Heart right ventricle (tissue), 16 donors: Measurements from ENCODE around the gene TNFRSF21. TPM values are rescaled to one million over a fixed set of nuclear protein-coding genes. Genes with fewer than 3 reads are reported as not detected.

Source experiments
- ATAC-seq, 8 donors: fragments of 200-7000 bp; cut with Tn5 transposase; one replicate each; pipeline ENCODE4 v1.9.1; 2020; ENCODE audit warnings: mild to moderate bottlenecking in 8 of 8, moderate library complexity in 8 of 8, moderate number of reproducible peaks in 1 of 8
- DNase-seq, 2 donors: peaks; one replicate each; pipeline ENCODE4 v3.0.0-alpha.2; 2020
- H3K27ac ChIP-seq, 10 donors: fragments of 200-600 bp; sonication (generic) in 2 of 10; one replicate each; pipeline versions ENCODE4 v1.5.0 to v1.8.0; 2020 to 2022; ENCODE audit warnings: mild to moderate bottlenecking in 3 of 10
- H3K27me3 ChIP-seq, 7 donors: fragments of 200-600 bp; one replicate each; pipeline ENCODE4 v1.8.0; 2021 to 2022; ENCODE audit warnings: mild to moderate bottlenecking in 2 of 7
- H3K36me3 ChIP-seq, 9 donors: fragments of 200-600 bp; sonication (generic) in 1 of 9; one replicate each; pipeline versions ENCODE4 v1.5.0 to v1.8.0; 2020 to 2022; ENCODE audit warnings: mild to moderate bottlenecking in 2 of 9
- H3K4me1 ChIP-seq, 9 donors: fragments of 200-600 bp; sonication (generic) in 1 of 9; one replicate each; pipeline versions ENCODE4 v1.5.0 to v1.8.0; 2020 to 2022; ENCODE audit warnings: mild to moderate bottlenecking in 4 of 9
- H3K4me3 ChIP-seq, 10 donors: fragments of 200-600 bp; sonication (generic) in 2 of 10; one replicate each; pipeline versions ENCODE4 v1.5.0 to v1.8.0; 2020 to 2022; ENCODE audit warnings: mild to moderate bottlenecking in 7 of 10, moderate library complexity in 2 of 10
- H3K9me3 ChIP-seq, 11 donors: fragments of 200-600 bp in 10 of 11; sonication (generic) in 2 of 11; one replicate each; pipeline versions ENCODE4 v1.5.0 to v1.8.0; 2013 to 2022; ENCODE audit warnings: mild to moderate bottlenecking in 2 of 11, control low read depth in 1 of 11, moderate library complexity in 1 of 11
- WGBS, 2 donors: extraction: QIAGEN DNeasy Blood & Tissue Kit; methylation state at CpG; one replicate each; pipeline ENCODE4 v1.1.7; 2013; ENCODE audit warnings: inconsistent platforms in 1 of 2; 5-methylcytosine and 5-hydroxymethylcytosine counted together
- intact Hi-C, 10 donors: fragments of 100-400 bp; cut with DNase I; formaldehyde crosslinking; loops; one replicate each; pipeline versions ENCODE4 v1.11.1 to v1.14.2; 2022
- polyA plus RNA-seq, 2 donors: library from polyadenylated mRNA; stranded (reverse); fragments of 200-250 nt; gene quantifications; one replicate each; pipeline ENCODE4 v1.2.3, GENCODE V29; 2013
- total RNA-seq, 10 donors: library from RNA; stranded (reverse); fragmentation: NEBNext Ultra II Directional in 3 of 10; extraction: Animal tissue kit (Norgen Biotek cat#: 25700) in 3 of 10; gene quantifications; one replicate each; pipeline versions ENCODE4 v1.2.1 to v1.2.4, GENCODE V29; 2021 to 2023
- TF ChIP-seq, protein P1 (sequence below), 9 donors: fragments of 200-600 bp; sonication (generic) in 2 of 9; IDR thresholded peaks; one replicate each; pipeline versions ENCODE4 v1.5.0 to v1.8.0; 2021 to 2022; ENCODE audit warnings: antibody characterized with exemption in 9 of 9, mild to moderate bottlenecking in 5 of 9, moderate library complexity in 1 of 9
- donor health status: Arrhythmogenic right ventricular cardiomyopathy.
- donor health status: ischemic (EF 13 %, LVEDD 7.1; RV severe dilation, severe dysfunction).
- donor health status: healthy with polysubstance abuse.
- donor health status: DM: no; HTN: yes; CAD: no.
- donor health status: DM: no; HTN: no; CAD: no.
- donor health status: ischemic (EF 25% LVEDD 6.9; RV normal size, moderate dysfunction).
- donor health status: ischemic (EF 25% LVEDD 5.7; RV mildly dilated, moderate dysfunction).
- donor health status: healthy.
- donor health status: DM: yes; HTN: yes; CAD: no.
- donor health status: Ischemic cardiomyopathy.
- donor health status: ischemic (EF 35%, LVEDD 5.7; RV mildly dilated, moderate dysfunction).
- donor health status: nonischemic (EF 11% LVEDD 7.7; RV severe dilation, severe dysfunction).
- donor health status: DM: yes; HTN: yes; CAD: no.
- donor health status: PGD.
- donor health status: ischemic (EF 29% LVEDD 5.4; RV normal size, mild dysfunction).
- donor health status: nonischemic (EF 23%, LVEDD 6.1; RV moderate dilation, normal function).

Gene TNFRSF21
- total and polyA plus RNA-seq, 12 donors, result 3.8 to 12.8 (median 6.0) TPM

DNA sequence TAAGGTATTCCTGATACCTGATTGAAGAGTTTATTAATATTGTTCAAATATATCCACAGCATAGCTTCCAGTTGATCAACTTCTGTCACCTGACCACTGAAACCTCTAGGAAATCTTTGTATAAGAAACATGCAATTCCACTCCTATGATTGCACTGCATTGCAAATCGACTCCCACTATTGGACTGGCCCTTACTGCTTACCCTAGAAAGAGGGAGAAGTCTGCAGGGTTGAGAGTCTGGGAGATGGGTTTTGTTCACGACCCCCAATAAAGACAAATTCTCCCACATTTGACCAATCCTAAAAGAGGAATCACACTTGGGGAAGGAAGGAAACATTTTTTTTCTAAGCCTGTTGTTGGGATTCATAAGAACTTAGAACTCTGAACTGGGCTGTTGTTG, 43.7 kb downstream of the TNFRSF21 start:
- H3K27me3 ChIP-seq, result no peaks in the 10 kb centered on the region
- no peak overlapping the region for H3K4me3 ChIP-seq
- 91 to 92% methylated on average over 2 of the region's 2 CpGs for WGBS, 2 donors
- TF ChIP-seq, protein P1, sequence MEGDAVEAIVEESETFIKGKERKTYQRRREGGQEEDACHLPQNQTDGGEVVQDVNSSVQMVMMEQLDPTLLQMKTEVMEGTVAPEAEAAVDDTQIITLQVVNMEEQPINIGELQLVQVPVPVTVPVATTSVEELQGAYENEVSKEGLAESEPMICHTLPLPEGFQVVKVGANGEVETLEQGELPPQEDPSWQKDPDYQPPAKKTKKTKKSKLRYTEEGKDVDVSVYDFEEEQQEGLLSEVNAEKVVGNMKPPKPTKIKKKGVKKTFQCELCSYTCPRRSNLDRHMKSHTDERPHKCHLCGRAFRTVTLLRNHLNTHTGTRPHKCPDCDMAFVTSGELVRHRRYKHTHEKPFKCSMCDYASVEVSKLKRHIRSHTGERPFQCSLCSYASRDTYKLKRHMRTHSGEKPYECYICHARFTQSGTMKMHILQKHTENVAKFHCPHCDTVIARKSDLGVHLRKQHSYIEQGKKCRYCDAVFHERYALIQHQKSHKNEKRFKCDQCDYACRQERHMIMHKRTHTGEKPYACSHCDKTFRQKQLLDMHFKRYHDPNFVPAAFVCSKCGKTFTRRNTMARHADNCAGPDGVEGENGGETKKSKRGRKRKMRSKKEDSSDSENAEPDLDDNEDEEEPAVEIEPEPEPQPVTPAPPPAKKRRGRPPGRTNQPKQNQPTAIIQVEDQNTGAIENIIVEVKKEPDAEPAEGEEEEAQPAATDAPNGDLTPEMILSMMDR (IDR thresholded peaks at IDR 0.05), result no peak
- intact Hi-C loops, result no loop called here
- DNase-seq, result no peak
- H3K9me3 ChIP-seq, result no peaks in the 10 kb centered on the region
- peak overlapping the region in 1 of 10 donors; percentile 51 for H3K27ac ChIP-seq
- H3K4me1 ChIP-seq, result peaks cover 0 to 24% (median 8%) of the 10 kb centered on the region in 9 donors
- ATAC-seq, result no peak
- H3K36me3 ChIP-seq, result no peaks in the 10 kb centered on the region

DNA sequence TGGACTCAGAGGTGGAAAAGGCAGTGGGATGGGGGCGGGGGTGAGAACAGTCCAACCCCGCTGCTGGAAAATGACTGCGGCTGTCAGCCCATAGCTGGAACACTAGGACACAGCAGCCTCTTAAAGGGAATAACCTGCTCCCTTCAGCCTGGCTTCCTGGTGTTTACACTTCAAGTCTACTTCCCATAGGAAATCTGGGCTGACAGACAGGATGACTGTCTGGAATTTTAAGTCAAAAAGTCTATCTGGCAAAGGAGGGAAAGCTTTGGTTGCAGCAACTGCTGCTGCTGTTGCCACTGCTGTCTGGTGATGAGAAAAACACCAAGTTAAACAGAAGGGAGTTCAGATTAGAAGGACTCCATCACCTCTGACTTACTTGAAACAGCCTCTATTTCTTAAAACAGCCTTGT, 44.9 kb downstream of the TNFRSF21 start:
- no peak for DNase-seq
- no peak overlapping the region for H3K4me3 ChIP-seq
- peak overlapping the region in 2 of 10 donors; percentile 1 to 51 for H3K27ac ChIP-seq
- TF ChIP-seq, protein P1 (IDR thresholded peaks at IDR 0.05), result no peak
- ATAC-seq, result peak in 7 of 8 donors; percentile 48 to 79 (median 62)
- H3K27me3 ChIP-seq, result no peaks in the 10 kb centered on the region
- no peaks in the 10 kb centered on the region for H3K36me3 ChIP-seq
- 58 to 61% methylated on average over 3 of the region's 3 CpGs for WGBS, 2 donors
- no peaks in the 10 kb centered on the region for H3K9me3 ChIP-seq
- intact Hi-C loops, result no loop called here
- peaks cover 0 to 31% (median 8%) of the 10 kb centered on the region in 9 donors for H3K4me1 ChIP-seq

DNA sequence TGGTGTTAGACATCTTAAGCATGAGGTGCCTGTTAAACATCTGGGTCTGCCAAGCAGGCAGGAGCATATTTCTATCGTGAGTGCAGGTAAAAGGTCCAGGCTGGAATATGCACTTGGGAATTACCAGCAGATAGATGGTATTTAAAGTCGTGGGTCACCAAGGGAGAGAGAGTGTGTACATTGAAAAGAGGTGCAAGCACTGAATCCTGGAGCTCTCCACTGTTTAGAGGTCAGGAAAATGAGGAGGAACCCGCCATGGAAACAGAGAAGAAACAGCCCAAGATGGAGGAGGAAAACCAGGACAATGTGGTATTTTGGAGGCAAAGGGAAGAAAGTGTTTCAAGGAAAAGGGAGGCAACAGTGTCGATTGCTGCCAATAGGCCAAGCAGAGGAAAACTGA, 46.4 kb downstream of the TNFRSF21 start:
- H3K36me3 ChIP-seq, result no peaks in the 10 kb centered on the region
- TF ChIP-seq, protein P1 (IDR thresholded peaks at IDR 0.05), result no peak
- H3K27ac ChIP-seq, result no peak overlapping the region
- H3K4me1 ChIP-seq, result peaks cover 0 to 32% (median 8%) of the 10 kb centered on the region in 9 donors
- no peaks in the 10 kb centered on the region for H3K9me3 ChIP-seq
- DNase-seq (no peak), ATAC-seq (no peak)
- intact Hi-C loops, result no loop called here
- H3K4me3 ChIP-seq, result no peak overlapping the region
- WGBS, 2 donors, result 84 to 88% methylated on average over 4 of the region's 4 CpGs
- peaks cover 0 to 7% (median 0%) of the 10 kb centered on the region in 7 donors for H3K27me3 ChIP-seq

DNA sequence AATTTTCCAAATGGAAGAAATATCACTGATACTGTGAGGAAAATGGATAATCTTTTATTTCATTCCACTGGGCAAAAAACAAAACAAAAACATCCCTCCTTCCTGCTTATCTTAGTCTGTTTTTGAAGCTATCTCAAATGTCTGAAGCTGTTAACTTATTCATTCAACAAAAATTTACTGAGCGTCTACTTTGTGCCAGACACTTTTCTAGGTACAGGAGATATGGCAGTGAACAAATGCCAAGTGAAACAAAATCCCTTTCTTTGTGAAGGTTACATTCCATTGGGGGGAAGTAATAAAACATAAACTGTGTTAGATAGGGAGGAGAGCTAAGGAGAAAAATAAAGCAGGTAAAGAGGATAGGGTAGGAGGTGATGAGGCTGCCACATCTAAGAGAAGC, 47.5 kb downstream of the TNFRSF21 start:
- TF ChIP-seq, protein P1 (IDR thresholded peaks at IDR 0.05), result no peak
- intact Hi-C loops, result no loop called here
- ATAC-seq, result no peak
- H3K9me3 ChIP-seq, result no peaks in the 10 kb centered on the region
- no peaks in the 10 kb centered on the region for H3K36me3 ChIP-seq
- H3K27ac ChIP-seq, result no peak overlapping the region
- no peak overlapping the region for H3K4me3 ChIP-seq
- DNase-seq, result no peak
- H3K27me3 ChIP-seq, result peaks cover 0 to 7% (median 0%) of the 10 kb centered on the region in 7 donors
- peaks cover 0 to 32% (median 8%) of the 10 kb centered on the region in 9 donors for H3K4me1 ChIP-seq
- WGBS, 2 donors, result 67 to 75% methylated on average over 1 of the region's 1 CpG
